ENCODE data around the gene HDHD5. TPM values are rescaled to one million over a fixed set of nuclear protein-coding genes. Genes with fewer than 3 reads are reported as not detected.

The HDHD5 gene
- total and polyA plus RNA-seq, 4 donors = 16.7 to 49.2 (median 27.8) TPM

- no peak overlapping the region for H3K4me3 ChIP-seq
- H3K9ac ChIP-seq (ENCODE audit: insufficient read depth in 1 of 2, low read length in 2 of 2) = no peak overlapping the region
- peak; percentile 61 for ATAC-seq (ENCODE audit: insufficient read depth, low FRiP score)
- DNase-seq = no peak
- H3K4me1 ChIP-seq (ENCODE audit: control insufficient read depth in 5 of 5, insufficient read depth in 5 of 5, low read length in 5 of 5) = peaks cover 0 to 2% (median 0%) of the 10 kb centered on the region in 5 donors
- H3K27ac ChIP-seq (ENCODE audit: low read depth in 1 of 2, low read length in 1 of 2) = no peak overlapping the region
- no peaks in the 10 kb centered on the region for H3K9me3 ChIP-seq (ENCODE audit: control insufficient read depth in 4 of 4, insufficient read depth in 3 of 4, low read length in 3 of 4)
- peaks cover 2 to 50% (median 13%) of the 10 kb centered on the region in 4 donors for H3K36me3 ChIP-seq (ENCODE audit: control insufficient read depth in 4 of 4, insufficient read depth in 4 of 4, low read length in 4 of 4)
- no peak for TF ChIP-seq CTCF (IDR thresholded peaks at IDR 0.05; ENCODE audit: control extremely low read depth, extremely low read depth)
- 22 to 56% methylated on average over 7 of the region's 7 CpGs for WGBS, 2 donors
- no peaks in the 10 kb centered on the region for H3K27me3 ChIP-seq (ENCODE audit: control insufficient read depth in 3 of 3, insufficient read depth in 3 of 3, low read length in 2 of 3)
Observed at GRCh38 chr22:17098379-17098819, 60.7 kb downstream of the HDHD5 start.

- peaks cover 0 to 46% (median 10%) of the 10 kb centered on the region in 4 donors for H3K36me3 ChIP-seq (ENCODE audit: control insufficient read depth in 4 of 4, insufficient read depth in 4 of 4, low read length in 4 of 4)
- DNase-seq = no peak
- H3K4me1 ChIP-seq (ENCODE audit: control insufficient read depth in 5 of 5, insufficient read depth in 5 of 5, low read length in 5 of 5) = peaks cover 0 to 2% (median 0%) of the 10 kb centered on the region in 5 donors
- no peaks in the 10 kb centered on the region for H3K27me3 ChIP-seq (ENCODE audit: control insufficient read depth in 3 of 3, insufficient read depth in 3 of 3, low read length in 2 of 3)
- no peaks in the 10 kb centered on the region for H3K9me3 ChIP-seq (ENCODE audit: control insufficient read depth in 4 of 4, insufficient read depth in 3 of 4, low read length in 3 of 4)
- H3K4me3 ChIP-seq = no peak overlapping the region
- TF ChIP-seq CTCF (IDR thresholded peaks at IDR 0.05; ENCODE audit: control extremely low read depth, extremely low read depth) = no peak
- 85 to 89% methylated on average over 6 of the region's 6 CpGs for WGBS, 2 donors
- ATAC-seq (ENCODE audit: insufficient read depth, low FRiP score) = no peak
- H3K27ac ChIP-seq (ENCODE audit: low read depth in 1 of 2, low read length in 1 of 2) = peak overlapping the region in 1 of 2 donors; percentile 26
- no peak overlapping the region for H3K9ac ChIP-seq (ENCODE audit: insufficient read depth in 1 of 2, low read length in 2 of 2)
Observed at GRCh38 chr22:17097701-17098100, 61.4 kb downstream of the HDHD5 start.

DNA sequence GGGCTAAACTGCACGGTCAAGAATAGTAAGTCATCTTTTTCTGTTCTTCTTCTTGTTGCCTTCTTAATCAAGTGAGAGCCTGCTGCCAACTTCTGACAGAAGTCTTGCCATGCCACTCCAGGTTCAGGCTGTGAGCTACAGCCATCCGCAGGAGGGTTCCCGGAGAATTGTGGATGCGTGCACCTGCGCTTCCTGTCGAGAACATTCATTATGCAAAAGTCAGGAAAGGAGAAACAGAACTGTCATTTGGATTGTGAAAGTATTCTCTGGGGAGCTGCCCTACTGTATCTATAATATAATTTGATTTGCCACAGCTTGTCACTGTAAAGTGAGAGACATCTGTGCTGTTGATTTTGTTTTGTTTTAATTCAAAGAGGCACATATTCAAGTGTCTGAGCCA lies 62.0 kb downstream of the HDHD5 start:
- no peak for ATAC-seq (ENCODE audit: insufficient read depth, low FRiP score)

More for the DNA sequence above, 62.0 kb downstream of the HDHD5 start:
- H3K9ac ChIP-seq (ENCODE audit: insufficient read depth in 1 of 2, low read length in 2 of 2) = no peak overlapping the region
- peaks cover 0 to 2% (median 0%) of the 10 kb centered on the region in 5 donors for H3K4me1 ChIP-seq (ENCODE audit: control insufficient read depth in 5 of 5, insufficient read depth in 5 of 5, low read length in 5 of 5)
- no peak overlapping the region for H3K4me3 ChIP-seq
- no peak for TF ChIP-seq CTCF (IDR thresholded peaks at IDR 0.05; ENCODE audit: control extremely low read depth, extremely low read depth)
- H3K9me3 ChIP-seq (ENCODE audit: control insufficient read depth in 4 of 4, insufficient read depth in 3 of 4, low read length in 3 of 4) = no peaks in the 10 kb centered on the region
- H3K36me3 ChIP-seq (ENCODE audit: control insufficient read depth in 4 of 4, insufficient read depth in 4 of 4, low read length in 4 of 4) = peaks cover 0 to 41% (median 10%) of the 10 kb centered on the region in 4 donors
- no peak for DNase-seq
- H3K27me3 ChIP-seq (ENCODE audit: control insufficient read depth in 3 of 3, insufficient read depth in 3 of 3, low read length in 2 of 3) = no peaks in the 10 kb centered on the region
- WGBS, 2 donors = 38 to 72% methylated on average over 6 of the region's 6 CpGs
- H3K27ac ChIP-seq (ENCODE audit: low read depth in 1 of 2, low read length in 1 of 2) = no peak overlapping the region
